M059J (cell line): Measurements from ENCODE around the gene LRBA. TPM values are rescaled to one million over a fixed set of nuclear protein-coding genes. Genes with fewer than 3 reads are reported as not detected.
"Not testable (repeated sequence)": the region's sequence is repeated elsewhere in the genome, so short reads cannot be mapped to it uniquely, and the experiment has no call there.

Experiments
- DNase-seq: peaks from one replicate; pipeline ENCODE4 v3.0.0-alpha.2; 2012; ENCODE audit warnings: low read depth
- total RNA-seq: library from RNA; depleted of rRNA; stranded (reverse); fragments of >200 nt; shearing (Covaris generic); gene quantifications from 2 replicates; pipeline ENCODE4 v1.2.3, GENCODE V29; 2014

LRBA gene
- total RNA-seq, 1 experiment from 2014 or later = 28.9 TPM

DNA sequence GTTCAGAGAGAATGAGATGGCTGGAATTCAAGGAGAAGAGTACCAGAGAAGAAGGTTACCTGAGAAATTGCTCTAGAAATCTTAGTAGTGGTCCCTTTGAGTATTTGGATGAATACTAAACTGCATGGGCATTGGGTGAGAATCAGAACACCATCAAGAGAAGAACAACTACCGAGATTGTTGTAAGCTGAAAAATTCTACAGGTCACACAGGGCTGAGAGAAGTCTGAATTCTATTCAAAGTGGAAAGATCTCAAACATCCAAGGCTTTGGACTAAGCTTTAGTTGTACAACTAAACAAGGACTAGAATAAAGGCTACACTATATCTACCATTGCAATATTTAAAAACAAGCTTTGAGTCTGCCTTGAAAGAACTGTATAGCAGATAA lies 40.8 kb downstream of the LRBA start:
- no peak for DNase-seq

DNA sequence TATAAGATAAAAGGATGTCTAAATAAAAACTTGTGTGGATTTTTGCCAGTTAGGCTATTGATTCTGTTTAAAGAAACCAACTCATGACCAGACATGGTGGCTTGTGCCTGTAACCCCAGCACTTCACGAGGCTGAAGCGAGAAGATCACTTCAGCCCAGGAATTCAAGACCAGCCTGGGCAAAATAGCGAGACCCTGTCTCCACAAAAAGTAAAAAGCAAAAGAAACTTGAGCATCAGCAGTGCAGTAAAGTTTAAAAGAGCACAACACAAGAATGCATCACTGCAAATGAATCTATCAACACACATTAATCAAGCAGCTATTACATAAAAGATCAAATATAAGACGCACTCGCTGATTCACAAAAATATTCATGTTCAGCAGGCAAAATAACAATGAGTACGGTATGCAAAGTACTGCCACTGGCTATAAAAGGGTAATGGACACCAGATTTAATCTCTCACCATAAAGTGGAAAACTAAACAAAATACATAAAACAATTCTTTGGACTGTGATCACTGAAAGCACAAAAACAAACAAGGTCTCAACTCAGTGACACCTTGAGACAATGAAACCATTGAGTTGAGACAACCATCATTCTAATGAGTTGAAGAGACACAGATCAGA lies 41.3 kb downstream of the LRBA start:
- peak; percentile 3 for DNase-seq

DNA sequence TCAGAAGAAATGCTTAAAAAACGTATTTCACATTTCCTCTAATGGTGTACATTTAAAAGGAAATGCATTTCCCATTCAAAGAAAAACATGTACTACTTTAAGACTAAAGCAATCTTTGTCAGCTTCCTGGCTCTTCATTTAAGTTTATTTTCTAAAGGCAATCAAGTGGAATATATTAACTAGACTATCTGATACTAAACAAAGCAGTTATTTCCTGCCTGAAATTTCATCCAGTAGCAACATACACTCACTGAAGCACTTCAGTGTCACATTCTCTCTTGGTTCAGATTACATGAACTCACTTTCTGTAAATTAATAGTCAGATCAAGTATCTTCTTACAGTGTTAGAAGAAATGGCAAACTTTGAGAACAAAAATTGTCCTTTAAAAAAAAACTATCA lies 42.5 kb downstream of the LRBA start:
- peak; percentile 63 for DNase-seq

DNA sequence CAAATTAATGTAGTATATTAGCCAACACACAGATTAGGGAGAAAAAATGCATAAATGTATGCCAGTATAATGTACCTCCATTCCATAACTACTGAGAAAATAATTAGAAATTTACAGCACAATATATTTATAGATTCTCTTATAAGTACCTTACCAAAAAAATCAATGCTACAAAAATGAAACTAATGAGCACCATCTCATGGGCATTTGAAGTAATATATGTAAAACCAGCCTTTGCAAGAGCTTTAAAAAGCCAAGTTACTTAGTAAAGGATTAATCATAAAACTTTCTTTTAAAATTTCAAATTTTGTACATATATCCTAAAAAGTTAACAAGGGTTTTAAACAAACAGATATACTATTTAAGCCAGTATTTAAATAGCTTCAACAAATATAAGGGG lies 43.2 kb downstream of the LRBA start:
- DNase-seq = no peak

DNA sequence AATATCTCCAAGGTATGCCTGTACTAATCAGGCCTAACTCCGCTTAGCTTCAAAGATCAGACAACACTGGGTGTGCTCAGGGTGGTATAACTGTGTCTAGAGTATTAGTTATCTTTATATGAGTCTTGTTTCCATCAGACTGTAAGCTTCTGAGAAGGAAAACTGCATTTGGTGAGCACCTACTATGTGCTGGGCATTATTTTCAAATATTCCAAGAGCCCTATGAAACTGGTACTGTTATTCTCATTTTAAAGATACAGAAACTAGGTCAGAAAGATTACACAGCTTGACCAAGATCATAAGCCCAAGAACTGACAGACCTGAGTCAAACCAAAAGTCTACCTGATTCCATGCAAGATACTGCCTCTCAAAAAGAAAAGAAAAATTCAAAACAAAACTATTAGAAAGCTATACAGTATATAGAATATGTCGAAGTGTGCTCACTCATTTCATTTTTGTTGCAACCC lies 44.4 kb downstream of the LRBA start:
- DNase-seq = no peak

DNA sequence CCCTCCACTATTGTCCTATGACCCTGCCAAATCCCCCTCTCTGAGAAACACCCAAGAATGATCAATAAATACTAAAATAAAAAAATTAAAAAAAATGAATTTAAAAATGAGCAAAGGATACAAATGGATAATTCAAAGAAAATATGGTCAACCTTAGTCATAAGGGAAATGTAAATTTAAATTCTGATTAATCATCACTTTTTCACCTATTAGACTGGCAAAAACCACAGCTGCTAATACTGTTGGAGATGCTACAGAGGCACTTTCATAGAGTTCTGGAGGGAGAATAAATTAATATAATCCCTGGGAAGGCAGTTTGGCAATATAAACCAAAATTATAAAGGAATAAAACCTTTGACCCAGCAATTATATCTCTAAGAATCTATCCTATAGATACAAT lies 50.3 kb downstream of the LRBA start:
- DNase-seq = no peak

DNA sequence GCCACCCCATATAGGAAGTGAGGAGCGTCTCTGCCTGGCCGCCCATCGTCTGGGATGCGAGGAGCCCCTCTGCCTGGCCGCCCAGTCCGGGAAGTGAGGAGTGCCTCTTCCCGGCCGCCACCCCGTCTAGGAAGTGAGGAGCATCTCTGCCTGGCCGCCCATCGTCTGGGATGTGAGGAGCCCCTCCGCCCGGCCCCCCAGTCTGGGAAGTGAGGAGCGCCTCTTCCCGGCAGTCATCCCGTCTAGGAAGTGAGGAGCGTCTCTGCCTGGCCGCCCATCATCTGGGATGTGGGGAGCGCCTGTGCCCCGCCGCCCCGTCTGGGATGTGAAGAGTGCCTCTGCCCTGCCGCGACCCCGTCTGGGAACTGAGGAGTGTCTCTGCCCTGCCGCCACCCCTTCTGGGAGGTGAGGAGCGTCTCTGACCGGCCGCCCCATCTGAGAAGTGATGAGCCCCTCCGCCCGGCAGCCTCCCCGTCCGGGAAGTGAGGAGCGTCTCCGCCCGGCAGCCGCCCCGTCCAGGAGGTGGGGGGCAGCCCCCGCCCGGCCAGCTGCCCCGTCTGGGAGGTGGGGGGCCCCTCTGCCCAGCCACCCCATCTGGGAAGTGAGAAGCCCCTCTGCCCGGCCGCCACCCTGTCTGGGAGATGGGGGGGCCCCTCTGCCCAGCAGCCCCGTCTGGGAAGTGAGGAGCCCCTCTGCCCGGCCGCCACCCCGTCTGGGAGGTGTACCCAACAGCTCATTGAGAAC lies 51.3 kb downstream of the LRBA start:
- DNase-seq = not testable (repeated sequence)

DNA sequence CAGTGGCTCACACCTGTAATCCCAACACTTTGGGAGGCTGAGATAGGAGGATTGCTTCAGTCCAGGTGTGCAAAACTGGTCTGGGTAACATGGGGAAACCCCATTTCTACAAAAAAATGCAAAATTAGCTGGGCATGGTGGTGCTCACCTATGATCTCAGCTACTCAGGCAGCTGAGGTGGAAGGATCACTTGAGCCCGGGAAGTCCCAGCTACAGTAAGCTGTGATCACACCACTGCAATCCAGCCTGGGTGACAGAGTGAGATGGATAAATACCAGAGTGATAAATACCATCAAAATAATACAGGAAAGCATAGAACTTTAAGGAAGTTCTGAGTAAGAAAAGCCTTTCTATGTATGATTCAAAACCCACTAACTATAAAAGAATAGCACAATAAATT lies 52.8 kb downstream of the LRBA start:
- peak; percentile 6 for DNase-seq

DNA sequence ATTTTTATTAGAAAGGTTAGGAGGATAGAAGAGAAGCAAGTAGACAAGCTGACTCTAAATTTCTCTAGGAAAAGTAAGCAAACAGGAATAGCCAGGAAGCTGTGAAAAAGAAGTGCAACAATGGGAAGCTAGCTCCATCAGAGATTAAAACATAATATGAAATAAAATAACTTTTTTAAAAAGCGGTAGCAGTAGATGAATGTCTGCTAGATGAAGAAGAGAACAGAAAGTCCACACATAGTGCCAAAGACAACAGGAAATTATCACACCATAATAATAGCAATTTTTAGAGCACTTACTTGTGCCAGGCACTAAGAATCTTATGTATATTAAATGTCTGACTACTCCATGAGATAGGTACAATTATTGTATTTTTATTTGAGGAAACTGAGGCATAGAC lies 53.5 kb downstream of the LRBA start:
- no peak for DNase-seq

DNA sequence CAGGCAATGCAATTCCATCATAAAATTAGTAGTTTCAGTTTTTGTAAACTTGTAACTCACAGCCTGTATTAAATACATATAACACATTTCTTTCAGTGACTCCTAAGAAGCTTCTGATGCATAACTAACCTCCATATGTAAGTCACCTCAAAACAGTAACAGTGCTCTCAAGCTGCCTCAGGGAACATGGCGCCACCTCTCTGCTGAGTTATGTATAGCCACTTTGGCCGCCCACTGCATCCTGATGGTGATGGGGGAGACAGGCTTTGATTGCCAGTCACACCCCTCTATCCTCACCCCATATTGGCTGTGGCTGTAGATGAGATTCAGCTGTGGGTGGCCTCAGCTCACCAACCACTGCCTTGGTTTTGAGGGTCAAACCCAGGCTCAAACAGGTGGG lies 54.3 kb downstream of the LRBA start:
- peak; percentile 15 for DNase-seq

DNA sequence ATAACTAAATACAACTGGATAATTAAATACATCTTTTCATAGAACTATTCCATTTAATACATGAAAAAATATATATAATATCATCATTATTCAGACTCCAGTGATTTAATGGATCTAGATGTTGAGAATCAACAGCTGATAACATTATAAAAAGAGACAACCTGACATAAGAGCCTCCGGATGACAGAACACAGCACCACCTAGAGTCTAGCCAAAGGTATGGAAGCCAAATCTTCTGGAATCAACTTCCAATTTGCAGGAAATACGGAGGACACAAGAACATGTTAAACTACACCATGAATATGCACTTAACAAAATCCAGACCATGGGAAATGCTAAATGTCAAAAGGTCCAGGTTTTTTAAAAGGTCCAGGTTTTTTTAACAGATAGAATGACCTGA lies 55.0 kb downstream of the LRBA start:
- DNase-seq = peak; percentile 20

DNA sequence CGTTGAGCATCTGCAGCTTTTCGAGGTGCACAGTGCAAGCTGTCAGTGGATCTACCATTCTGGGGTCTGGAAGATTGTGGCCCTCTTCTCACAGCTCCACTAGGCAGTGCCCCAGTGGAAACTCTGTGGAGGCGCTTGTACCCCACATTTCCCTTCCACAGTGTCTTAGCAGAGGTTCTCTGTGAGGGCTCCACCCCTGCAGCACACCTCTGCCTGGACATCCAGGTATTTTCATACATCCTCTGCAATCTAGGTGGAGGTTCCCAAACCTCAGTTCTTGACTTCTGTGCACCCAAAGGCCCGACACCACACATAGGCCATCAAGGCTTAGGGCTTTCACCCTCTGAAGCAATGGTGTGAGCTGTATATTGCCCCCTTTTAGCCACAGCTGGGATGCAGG lies 57.1 kb downstream of the LRBA start:
- not testable (repeated sequence) for DNase-seq

DNA sequence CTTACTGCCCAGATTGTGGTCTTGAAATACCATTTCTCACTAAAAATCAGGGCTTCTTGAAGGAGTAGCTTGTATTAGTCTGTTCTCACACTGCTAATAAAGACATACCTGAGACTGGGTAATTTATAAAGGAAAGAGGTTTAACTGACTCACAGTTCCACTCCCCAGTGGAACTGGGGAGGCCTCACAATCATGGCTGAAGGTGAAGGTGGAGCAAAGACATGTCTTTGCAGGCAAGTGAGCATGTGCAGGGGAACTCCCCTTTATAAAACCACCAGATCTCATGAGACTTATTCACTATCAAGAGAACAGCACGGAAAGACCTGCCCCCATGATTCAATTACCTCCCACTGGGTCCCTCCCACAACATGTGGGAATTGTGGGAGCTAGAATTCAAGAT lies 58.0 kb downstream of the LRBA start:
- not testable (repeated sequence) for DNase-seq

DNA sequence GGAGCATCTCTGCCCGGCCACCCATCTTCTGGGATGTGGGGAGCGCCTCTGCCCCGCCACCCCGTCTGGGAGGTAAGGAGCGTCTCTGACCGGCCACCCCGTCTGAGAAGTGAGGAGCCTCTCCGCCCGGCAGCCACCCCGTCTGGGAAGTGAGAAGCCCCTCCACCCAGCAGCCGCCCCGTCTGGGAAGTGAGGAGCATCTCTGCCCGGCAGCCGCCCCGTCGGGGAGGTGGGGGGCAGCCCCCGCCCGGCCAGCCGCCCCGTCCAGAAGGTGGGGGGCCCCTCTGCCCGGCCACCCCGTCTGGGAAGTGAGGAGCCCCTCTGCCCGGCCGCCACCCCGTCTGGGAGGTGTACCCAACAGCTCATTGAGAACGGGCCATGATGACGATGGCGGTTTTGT lies 61.2 kb downstream of the LRBA start:
- not testable (repeated sequence) for DNase-seq

DNA sequence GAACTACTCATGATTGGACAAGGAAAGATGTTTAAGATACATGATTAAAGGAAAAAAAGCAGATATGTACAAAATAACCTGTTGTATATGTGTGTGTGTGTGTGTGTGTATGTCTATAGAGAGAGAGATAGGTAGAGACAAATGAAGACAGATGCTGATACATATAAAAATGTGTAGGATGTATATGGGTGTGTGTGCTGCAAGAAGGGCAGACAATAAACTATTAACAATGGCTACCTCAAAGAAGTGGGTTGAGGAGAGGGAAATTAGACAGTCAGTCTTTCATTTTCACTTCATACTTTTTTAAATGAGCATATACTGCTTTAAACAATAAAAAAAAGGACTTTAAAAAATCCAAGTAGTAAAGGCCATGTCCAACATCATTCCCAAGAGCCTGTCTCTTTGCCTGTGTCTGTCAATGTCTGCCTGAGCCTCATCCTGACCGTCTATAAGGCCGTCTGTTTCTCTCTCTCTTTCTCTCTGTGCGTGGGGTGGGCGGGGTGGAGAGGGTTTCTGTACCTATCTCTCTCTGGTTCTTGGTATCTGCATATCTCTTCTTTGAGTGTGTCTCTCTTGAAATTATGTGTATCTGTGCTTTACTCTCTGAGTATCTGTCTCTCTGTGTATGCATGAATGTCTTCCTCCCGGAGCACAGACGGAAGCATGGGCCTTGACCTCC lies 62.8 kb downstream of the LRBA start:
- no peak for DNase-seq

DNA sequence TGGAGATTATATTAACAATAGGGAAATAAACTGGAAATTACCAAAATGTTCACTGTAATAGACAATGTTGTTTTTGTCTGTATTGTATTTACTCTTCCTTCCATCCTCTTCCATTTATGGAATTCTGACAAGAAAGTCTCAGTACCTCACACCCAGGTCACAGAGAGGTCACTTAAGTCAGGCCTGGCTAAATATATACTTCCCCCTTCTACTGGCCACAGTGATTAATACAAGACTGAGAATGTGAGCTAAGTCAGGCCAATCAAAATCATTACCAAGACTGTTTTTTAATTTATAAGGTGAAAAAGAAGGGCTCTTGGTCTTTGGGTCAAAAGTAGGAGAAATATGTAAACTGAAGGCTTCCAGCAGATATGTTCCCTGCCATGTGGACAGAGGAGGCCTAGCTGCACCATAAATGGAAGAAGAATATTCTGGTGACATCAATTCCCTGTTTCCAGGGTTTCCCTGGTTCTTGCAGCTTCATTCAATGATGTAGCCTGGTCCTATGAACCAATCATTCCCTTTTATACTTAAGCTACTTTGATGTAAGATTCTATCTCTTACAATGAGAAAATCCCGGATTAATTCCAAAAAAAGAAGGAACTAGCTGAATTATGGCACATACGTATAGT lies 64.3 kb downstream of the LRBA start:
- DNase-seq = peak; percentile 18

DNA sequence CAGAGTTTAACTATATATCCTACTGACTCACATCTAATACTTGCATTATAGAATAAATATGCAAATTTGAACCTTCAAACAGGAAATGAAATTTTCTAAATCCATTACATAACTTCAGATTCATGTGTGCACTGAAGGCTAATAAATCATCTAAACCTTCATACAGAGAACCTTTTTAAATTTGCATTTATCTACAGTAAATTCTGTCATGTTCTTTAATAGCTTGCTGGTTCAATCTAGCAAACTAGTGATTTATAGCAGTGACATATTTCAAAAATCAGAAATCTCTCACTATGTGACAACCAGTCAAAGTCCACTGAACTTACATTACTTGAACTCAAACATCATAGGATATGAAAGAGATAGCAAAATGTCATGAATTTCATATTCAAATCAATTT lies 65.1 kb downstream of the LRBA start:
- no peak for DNase-seq

DNA sequence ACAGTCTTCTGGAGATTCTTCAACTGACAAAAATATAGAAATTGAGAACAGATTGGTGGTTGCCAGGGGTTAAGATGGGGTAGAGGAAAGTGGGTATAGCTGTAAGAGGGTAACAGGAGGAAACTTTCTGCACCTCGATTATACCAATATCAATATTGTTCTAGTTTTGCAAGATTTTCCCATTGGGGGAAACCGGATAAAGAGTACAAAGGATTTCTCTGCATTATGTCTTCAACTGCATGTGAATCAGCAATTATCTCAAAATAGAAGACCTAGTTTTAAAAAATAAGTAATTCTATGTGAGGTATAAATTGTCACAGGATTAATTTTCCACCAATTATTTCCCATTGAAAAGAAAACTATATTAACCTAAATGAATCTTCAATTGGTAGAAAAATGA lies 65.7 kb downstream of the LRBA start:
- no peak for DNase-seq

DNA sequence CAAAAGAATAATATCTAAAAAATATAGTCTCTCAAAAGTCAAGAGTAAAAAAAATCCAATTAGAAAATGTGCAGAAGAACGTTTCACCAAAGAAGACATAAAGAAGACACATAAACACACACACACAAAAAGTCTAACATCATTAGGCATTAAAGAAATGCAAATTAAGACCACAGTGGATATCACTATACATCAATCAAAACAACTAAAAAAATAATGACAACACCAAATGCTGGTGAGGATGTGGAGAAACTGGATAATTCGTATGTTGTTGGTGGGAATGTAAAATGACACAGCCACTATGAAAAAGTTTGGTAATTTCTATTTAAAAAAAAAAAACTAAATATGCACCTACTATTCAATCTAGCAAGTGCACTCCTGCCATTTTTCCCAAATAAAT lies 66.4 kb downstream of the LRBA start:
- no peak for DNase-seq

DNA sequence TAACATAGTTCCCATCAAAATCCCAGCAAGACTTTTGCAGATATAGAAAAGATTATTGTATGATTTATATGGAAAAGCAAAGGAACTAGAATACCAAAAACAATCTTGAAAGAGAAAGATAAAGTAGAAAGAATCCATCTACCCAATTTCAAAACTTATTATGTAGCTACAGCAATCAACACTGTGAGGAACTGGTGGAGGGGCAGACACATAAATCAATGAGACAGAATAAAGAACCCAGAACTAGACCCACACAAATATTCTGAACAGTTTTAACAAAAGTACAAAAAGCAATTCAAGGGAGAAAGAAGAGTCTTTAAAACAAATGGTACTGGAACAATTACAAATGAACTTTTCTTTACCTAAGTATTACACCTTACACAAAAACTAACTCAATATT lies 67.0 kb downstream of the LRBA start:
- no peak for DNase-seq

DNA sequence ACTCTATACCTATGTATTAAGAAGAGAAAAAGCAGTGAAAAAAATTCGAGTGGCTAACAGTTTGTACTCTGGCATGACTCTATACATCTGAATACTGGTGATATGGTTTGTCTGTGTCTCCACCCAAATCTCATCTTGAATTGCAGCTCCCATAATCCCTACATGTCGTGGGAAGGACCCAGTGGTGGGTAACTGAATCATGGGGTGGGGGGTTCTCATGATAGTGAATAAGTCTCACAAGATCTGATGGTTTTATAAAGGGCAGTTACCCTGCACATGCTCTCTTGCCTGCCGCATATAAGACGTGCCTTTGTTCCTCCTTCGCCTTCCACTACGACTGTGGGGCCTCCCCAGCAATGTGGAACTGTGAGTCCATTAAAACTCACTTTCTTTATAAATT lies 70.4 kb downstream of the LRBA start:
- no peak for DNase-seq

DNA sequence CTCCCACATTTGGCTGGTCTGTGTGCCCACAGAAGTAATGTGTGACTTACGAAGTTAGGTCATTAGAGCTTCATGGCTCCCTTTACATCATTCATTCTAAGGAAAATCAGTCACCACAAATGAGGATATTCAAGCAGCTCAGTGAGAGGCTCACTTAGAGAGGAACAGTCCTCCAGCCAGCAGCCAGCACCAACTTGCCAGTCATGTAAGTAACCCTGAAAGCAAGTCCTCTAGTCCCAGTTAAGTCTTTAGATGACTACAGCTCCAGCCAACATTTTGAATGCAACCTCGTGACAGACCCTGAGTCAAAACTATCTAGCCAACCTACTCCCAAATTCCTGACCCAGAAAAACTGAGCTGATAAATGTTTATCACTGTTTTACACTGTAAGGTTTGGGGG lies 71.3 kb downstream of the LRBA start:
- no peak for DNase-seq

DNA sequence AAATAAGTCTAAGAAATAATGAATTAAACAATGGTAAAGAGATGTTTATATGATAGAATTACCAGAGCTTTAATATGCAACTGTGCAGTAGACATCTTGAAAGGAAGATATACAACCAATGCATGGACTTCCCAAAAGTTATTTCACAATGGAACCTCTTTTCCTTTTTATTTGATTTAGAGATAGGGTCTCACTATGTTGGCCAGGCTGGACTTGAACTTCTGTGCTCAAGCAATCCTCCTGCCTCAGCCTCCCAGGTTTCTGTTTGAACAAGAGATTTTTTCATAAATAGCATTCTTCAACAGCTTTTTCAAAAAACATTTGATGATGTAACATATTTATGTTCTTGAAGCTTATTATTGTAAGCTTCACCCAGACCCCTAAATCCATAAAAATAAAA lies 72.0 kb downstream of the LRBA start:
- no peak for DNase-seq
